GM23248 (cell line): ENCODE data around the gene BCR. TPM values are rescaled to one million over a fixed set of nuclear protein-coding genes. Genes with fewer than 3 reads are reported as not detected.

Source experiments
- DNase-seq: peaks from one replicate; pipeline ENCODE4 v3.0.0-alpha.2; 2015
- H2AFZ ChIP-seq: fragments of 200-600 bp; sonication (generic); 2 replicates; pipeline ENCODE4 v1.6.1; 2016; ENCODE audit warnings: antibody characterized with exemption
- H3F3A ChIP-seq: fragments of 200-600 bp; sonication (generic); 2 replicates; pipeline ENCODE4 v1.6.1; 2016; ENCODE audit warnings: mild to moderate bottlenecking, antibody characterized with exemption, mixed run types; ENCODE audit not compliant: insufficient read depth
- H3K27ac ChIP-seq: fragments of 200-600 bp; sonication (generic); 2 replicates; pipeline ENCODE4 v1.5.1; 2016; ENCODE audit warnings: mild to moderate bottlenecking
- H3K27me3 ChIP-seq: fragments of 200-600 bp; sonication (generic); replicated peaks from 2 replicates; pipeline ENCODE4 v1.6.1; 2016; ENCODE audit warnings: mild to moderate bottlenecking; ENCODE audit not compliant: insufficient read depth
- H3K36me3 ChIP-seq: fragments of 200-600 bp; sonication (generic); 2 replicates; pipeline ENCODE4 v1.6.1; 2016; ENCODE audit warnings: low read depth, mild to moderate bottlenecking
- H3K4me1 ChIP-seq: fragments of 200-600 bp; sonication (generic); 2 replicates; pipeline ENCODE4 v1.6.1; 2016; ENCODE audit warnings: mild to moderate bottlenecking; ENCODE audit not compliant: insufficient read depth
- H3K4me2 ChIP-seq: fragments of 200-600 bp; sonication (generic); one replicate; pipeline ENCODE4 v1.6.1; 2016; ENCODE audit warnings: mild to moderate bottlenecking; ENCODE audit not compliant: unreplicated experiment
- H3K4me3 ChIP-seq: fragments of 200-600 bp; sonication (generic); 2 replicates; pipeline ENCODE4 v1.5.1; 2016; ENCODE audit warnings: mild to moderate bottlenecking
- H3K79me2 ChIP-seq: fragments of 200-600 bp; sonication (generic); 2 replicates; pipeline ENCODE4 v1.6.1; 2016; ENCODE audit warnings: mild to moderate bottlenecking; ENCODE audit not compliant: insufficient read depth
- H3K9ac ChIP-seq: fragments of 200-600 bp; sonication (generic); 2 replicates; pipeline ENCODE4 v1.6.1; 2016; ENCODE audit warnings: mild to moderate bottlenecking
- H3K9me2 ChIP-seq: fragments of 200-600 bp; sonication (generic); 2 replicates; pipeline ENCODE4 v1.6.1; 2016; ENCODE audit warnings: mixed run types, mild to moderate bottlenecking, moderate library complexity; ENCODE audit not compliant: insufficient read depth
- H3K9me3 ChIP-seq: fragments of 200-600 bp; sonication (generic); one replicate; pipeline ENCODE4 v1.6.1; 2017; ENCODE audit warnings: low read depth
- H4K20me1 ChIP-seq: fragments of 200-600 bp; sonication (generic); 2 replicates; pipeline ENCODE4 v1.6.0; 2016; ENCODE audit not compliant: insufficient read depth
- EZH2 ChIP-seq: fragments of 200-600 bp; sonication (generic); IDR thresholded peaks from 2 replicates; pipeline ENCODE4 v1.6.1; 2018; ENCODE audit warnings: antibody characterized with exemption, mild to moderate bottlenecking; ENCODE audit not compliant: insufficient read depth, poor library complexity, severe bottlenecking
- EZH2phosphoT487 ChIP-seq: fragments of 200-600 bp; sonication (generic); IDR thresholded peaks from 2 replicates; pipeline ENCODE4 v1.6.1; 2018; ENCODE audit warnings: antibody characterized with exemption, moderate library complexity, mild to moderate bottlenecking, low read depth; ENCODE audit not compliant: insufficient read depth
- WGBS, 2 experiments: methylation state at CpG; one replicate each; pipeline ENCODE4 v1.1.6; 2015 to 2017; ENCODE audit warnings: low lambda C conversion rate in 2 of 2, low coverage in 1 of 2; ENCODE audit errors: missing lambda C conversion rate in 2 of 2; 5-methylcytosine and 5-hydroxymethylcytosine counted together
- in situ Hi-C: fragments of 300-500 bp; cut with MboI; formaldehyde crosslinking; loops from 2 replicates; pipeline ENCODE4 v1.15.0; 2020
- polyA plus RNA-seq: library from polyadenylated mRNA; unstranded; fragments of >200 nt; fragmentation: Nextera tagmentation; extraction: Ambion mirVana; gene quantifications from 2 replicates; pipeline ENCODE4 v1.2.1, GENCODE V29; 2016
- total RNA-seq: library from RNA; depleted of rRNA; stranded (reverse); fragments of >200 nt; shearing (Covaris generic); gene quantifications from 2 replicates; pipeline ENCODE4 v1.2.3, GENCODE V29; 2014

BCR gene
- total and polyA plus RNA-seq, 2 experiments from 2014 or later, result 4.7 to 30.0 TPM

GRCh38 chr22:23159291-23159630, 21.0 kb upstream of the BCR start:
- Histone ChIP-seq H3K36me3 (no peaks in the 10 kb centered on the region), H3K9me3 (no peaks in the 10 kb centered on the region), H3K27me3 (no peaks in the 10 kb centered on the region), H3F3A (no peaks in the 10 kb centered on the region), H3K9me2 (no peaks in the 10 kb centered on the region), H3K4me1 (no peaks in the 10 kb centered on the region), H3K4me2 (no peak overlapping the region), H2AFZ (no peak overlapping the region), H3K27ac (no peak overlapping the region), H3K79me2 (no peaks in the 10 kb centered on the region), H4K20me1 (no peaks in the 10 kb centered on the region), H3K9ac (no peak overlapping the region), H3K4me3 (no peak overlapping the region)
- WGBS, 2 experiments, result 97 to 98% methylated on average over 6 of the region's 6 CpGs
- TF ChIP-seq EZH2 (no peak), EZH2phosphoT487 (no peak)
- in situ Hi-C loops, result no loop called here
- DNase-seq, result no peak

GRCh38 chr22:23161029-23161428, 19.3 kb upstream of the BCR start:
- TF ChIP-seq EZH2, result no peak
- no peak for TF ChIP-seq EZH2phosphoT487
- no peaks in the 10 kb centered on the region for H3K36me3 ChIP-seq
- no peaks in the 10 kb centered on the region for H3K79me2 ChIP-seq
- WGBS, 2 experiments, result 92 to 95% methylated on average over 4 of the region's 4 CpGs
- no peaks in the 10 kb centered on the region for H3K4me1 ChIP-seq
- H3K9ac ChIP-seq, result no peak overlapping the region
- in situ Hi-C loops, result no loop called here
- H2AFZ ChIP-seq, result no peak overlapping the region
- H3F3A ChIP-seq, result no peaks in the 10 kb centered on the region
- no peak overlapping the region for H3K4me3 ChIP-seq
- H3K9me2 ChIP-seq, result no peaks in the 10 kb centered on the region
- no peaks in the 10 kb centered on the region for H3K27me3 ChIP-seq
- no peak for DNase-seq
- H3K4me2 ChIP-seq, result no peak overlapping the region
- no peaks in the 10 kb centered on the region for H3K9me3 ChIP-seq
- H4K20me1 ChIP-seq, result no peaks in the 10 kb centered on the region
- H3K27ac ChIP-seq, result no peak overlapping the region

DNA sequence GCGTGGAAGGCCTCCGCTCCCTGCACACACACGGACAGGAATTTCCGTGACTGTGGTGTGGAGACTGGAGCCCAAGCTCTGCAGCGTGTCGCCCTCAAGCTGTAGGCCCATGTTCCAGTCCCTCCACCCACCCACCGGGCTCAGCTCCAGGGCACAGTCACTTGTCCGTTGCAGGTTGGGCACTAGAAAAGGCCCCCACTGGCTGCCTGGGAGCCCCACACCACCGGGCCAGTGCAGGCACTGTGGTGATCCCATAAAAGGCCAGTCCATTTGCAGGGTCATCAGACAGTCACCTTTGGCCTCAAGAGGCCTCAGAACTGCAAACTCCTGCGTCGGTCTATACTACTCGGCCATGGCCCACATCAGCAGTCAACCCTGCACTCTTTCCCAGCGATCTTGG, 18.7 kb upstream of the BCR start:
- no peaks in the 10 kb centered on the region for H3K27me3 ChIP-seq
- no peak overlapping the region for H3K27ac ChIP-seq
- H3K9ac ChIP-seq, result no peak overlapping the region
- H3F3A ChIP-seq, result no peaks in the 10 kb centered on the region
- H3K4me3 ChIP-seq, result no peak overlapping the region
- no peaks in the 10 kb centered on the region for H3K9me2 ChIP-seq
- no peaks in the 10 kb centered on the region for H4K20me1 ChIP-seq
- no peaks in the 10 kb centered on the region for H3K9me3 ChIP-seq
- no peaks in the 10 kb centered on the region for H3K4me1 ChIP-seq
- TF ChIP-seq EZH2phosphoT487, result no peak
- no peak for TF ChIP-seq EZH2
- H3K79me2 ChIP-seq, result no peaks in the 10 kb centered on the region
- H2AFZ ChIP-seq, result no peak overlapping the region
- no peak overlapping the region for H3K4me2 ChIP-seq
- no peak for DNase-seq
- 88% methylated on average over 13 of the region's 13 CpGs for WGBS, 2 experiments
- H3K36me3 ChIP-seq, result no peaks in the 10 kb centered on the region
- in situ Hi-C loops, result no loop called here

DNA sequence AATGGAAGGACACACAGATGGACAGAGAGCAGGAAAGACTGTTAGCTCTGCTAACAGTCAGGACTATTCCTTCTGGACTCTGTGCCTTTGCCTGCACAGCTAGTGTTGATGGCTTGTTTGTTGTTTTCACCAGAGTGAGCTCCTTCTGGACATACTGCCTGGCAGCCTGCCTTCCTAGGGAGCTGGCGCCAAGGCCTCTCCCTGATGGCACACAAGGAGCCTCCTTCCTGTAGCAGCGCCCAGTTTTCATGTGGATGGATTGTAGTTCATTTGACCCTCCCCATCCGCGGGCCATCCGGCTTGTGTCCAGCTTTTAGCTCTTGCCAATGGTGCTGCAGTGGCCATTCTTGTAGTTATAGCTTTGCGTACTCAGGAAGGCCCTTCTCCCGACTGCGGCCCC, 16.6 kb upstream of the BCR start:
- Histone ChIP-seq H3K27me3 (no peaks in the 10 kb centered on the region), H3K9ac (no peak overlapping the region), H3F3A (no peaks in the 10 kb centered on the region), H4K20me1 (no peaks in the 10 kb centered on the region), H2AFZ (no peak overlapping the region), H3K36me3 (no peaks in the 10 kb centered on the region), H3K79me2 (no peaks in the 10 kb centered on the region), H3K4me3 (no peak overlapping the region), H3K9me2 (no peaks in the 10 kb centered on the region), H3K4me1 (no peaks in the 10 kb centered on the region), H3K4me2 (no peak overlapping the region), H3K27ac (no peak overlapping the region), H3K9me3 (no peaks in the 10 kb centered on the region)
- in situ Hi-C loops, result no loop called here
- DNase-seq, result peak; percentile 26
- TF ChIP-seq EZH2, result no peak
- TF ChIP-seq EZH2phosphoT487, result no peak
- WGBS, 2 experiments, result 40 to 44% methylated on average over 7 to 8 of the region's 8 CpGs

DNA sequence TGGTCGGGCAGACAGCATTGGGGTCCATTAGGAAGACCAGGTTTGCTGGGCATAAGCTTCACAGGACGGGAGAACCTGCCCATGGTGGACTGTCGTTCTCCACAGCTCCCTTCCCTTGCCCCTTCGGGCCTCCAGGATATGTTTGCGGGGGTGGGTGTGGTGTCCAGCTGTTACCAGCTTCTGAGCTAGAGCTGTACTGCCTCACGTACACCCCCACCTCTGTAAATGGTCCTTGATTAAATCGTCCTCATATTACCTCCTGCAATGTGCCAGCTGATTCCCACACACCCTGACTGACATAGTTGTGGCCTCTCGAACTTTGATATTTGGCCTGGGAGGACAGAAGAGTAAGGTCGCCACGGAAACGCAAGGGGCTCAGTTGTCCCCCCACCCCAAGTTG, 16.2 kb upstream of the BCR start:
- in situ Hi-C loops, result no loop called here
- Histone ChIP-seq H2AFZ (no peak overlapping the region), H3K4me2 (no peak overlapping the region), H4K20me1 (no peaks in the 10 kb centered on the region), H3K4me1 (no peaks in the 10 kb centered on the region), H3K27me3 (no peaks in the 10 kb centered on the region), H3K9ac (no peak overlapping the region), H3K9me3 (no peaks in the 10 kb centered on the region), H3K79me2 (no peaks in the 10 kb centered on the region), H3F3A (no peaks in the 10 kb centered on the region), H3K9me2 (no peaks in the 10 kb centered on the region), H3K4me3 (no peak overlapping the region), H3K27ac (no peak overlapping the region), H3K36me3 (no peaks in the 10 kb centered on the region)
- no peak for TF ChIP-seq EZH2phosphoT487
- no peak for TF ChIP-seq EZH2
- 52 to 54% methylated on average over 11 of the region's 11 CpGs for WGBS, 2 experiments
- DNase-seq, result no peak
